Adrenal gland (tissue), 12 donors: Measurements from ENCODE around the gene MAK. TPM values are rescaled to one million over a fixed set of nuclear protein-coding genes. Genes with fewer than 3 reads are reported as not detected.

Experiments used
- DNase-seq, 7 donors: peaks; one replicate each; pipeline ENCODE4 v3.0.0-alpha.2; 2019 to 2020
- H3K27ac ChIP-seq, 5 donors: fragments of 200-600 bp; sonication (generic) in 4 of 5; 1 replicate in 3 of 5; 2 replicates in 2 of 5; pipeline versions ENCODE4 v1.5.1 to v1.8.0; 2016 to 2020; ENCODE audit warnings: mild to moderate bottlenecking in 1 of 5
- H3K27me3 ChIP-seq: fragments of 200-600 bp; 2 replicates; pipeline ENCODE4 v1.8.0; 2021
- H3K36me3 ChIP-seq, 2 donors: fragments of 200-600 bp; replicated peaks in 1 of 2; 1 replicate in 1 of 2; 2 replicates in 1 of 2; pipeline versions ENCODE4 v1.5.1 to v1.8.0; 2018 to 2022
- H3K4me1 ChIP-seq, 2 donors: fragments of 200-600 bp; replicated peaks in 1 of 2; 1 replicate in 1 of 2; 2 replicates in 1 of 2; pipeline versions ENCODE4 v1.5.1 to v1.8.0; 2018 to 2021
- H3K4me3 ChIP-seq, 4 donors: fragments of 200-600 bp; sonication (generic) in 3 of 4; one replicate each; pipeline ENCODE4 v1.5.1; 2016 to 2018
- H3K9me3 ChIP-seq, 3 donors: fragments of 200-600 bp; sonication (generic) in 1 of 3; replicated peaks in 1 of 3; 1 replicate in 2 of 3; 2 replicates in 1 of 3; pipeline versions ENCODE4 v1.5.1 to v1.8.0; 2016 to 2021
- CTCF ChIP-seq, 6 experiments: fragments of 450-650 bp in 4 of 6; fragments of 200-600 bp in 2 of 6; sonication (generic) in 1 of 6; IDR thresholded peaks; 1 replicate in 5 of 6; 2 replicates in 1 of 6; pipeline versions ENCODE4 v1.5.1 to v1.8.0; 2016 to 2021; ENCODE audit warnings: antibody characterized with exemption in 6 of 6, mild to moderate bottlenecking in 2 of 6, moderate library complexity in 1 of 6
- POLR2A ChIP-seq, 2 donors: fragments of 450-650 bp; IDR thresholded peaks; one replicate each; pipeline ENCODE4 v1.6.1; 2017; ENCODE audit warnings: antibody characterized with exemption in 2 of 2, mild to moderate bottlenecking in 2 of 2, moderate library complexity in 1 of 2
- WGBS, 4 donors: extraction: QIAGEN DNeasy Blood & Tissue Kit in 2 of 4; methylation state at CpG; one replicate each; pipeline versions ENCODE4 v1.1.5 to v1.1.7; 2013 to 2017; 5-methylcytosine and 5-hydroxymethylcytosine counted together
- intact Hi-C, 2 donors: fragments of 100-400 bp; cut with DNase I; formaldehyde crosslinking; loops; one replicate each; pipeline versions ENCODE4 v1.14.1 to v1.15.0; 2022 to 2023
- polyA plus RNA-seq, 3 donors: library from polyadenylated mRNA; stranded (reverse); fragments of 200-250 nt in 2 of 3; fragments of 350-450 nt in 1 of 3; fragmentation: Illumina TruSeq in 1 of 3; extraction: RNeasy Lipid Tissue Mini Kit (QIAGEN cat#74804) in 1 of 3; gene quantifications; one replicate each; pipeline ENCODE4 v1.2.3, GENCODE V29; 2013 to 2014
- total RNA-seq, 9 donors: library from RNA; depleted of rRNA in 4 of 9; stranded (reverse); fragments of >200 nt in 4 of 9; fragments of 120-200 nt in 1 of 9; fragmentation: NEBNext Ultra II Directional in 1 of 9; extraction: Animal tissue kit (Norgen Biotek cat#: 25700) in 1 of 9; gene quantifications; one replicate each; pipeline versions ENCODE4 v1.1.0 to v1.2.4, GENCODE V29; 2013 to 2023
- donor health status: healthy with polysubstance abuse.
- donor health status: Bipolar disorder and iron deficiency.
- donor health status: DM: yes; HTN: yes; CAD: no.
- donor health status: DM: no; HTN: no; CAD: no.
- donor health status: DM: no; HTN: no; CAD: no.
- donor health status: DM: yes; HTN: yes; CAD: no.

Gene MAK
- total and polyA plus RNA-seq, 12 donors = under 0.01 to 0.43 (median 0.10) TPM; not detected in 4

DNA sequence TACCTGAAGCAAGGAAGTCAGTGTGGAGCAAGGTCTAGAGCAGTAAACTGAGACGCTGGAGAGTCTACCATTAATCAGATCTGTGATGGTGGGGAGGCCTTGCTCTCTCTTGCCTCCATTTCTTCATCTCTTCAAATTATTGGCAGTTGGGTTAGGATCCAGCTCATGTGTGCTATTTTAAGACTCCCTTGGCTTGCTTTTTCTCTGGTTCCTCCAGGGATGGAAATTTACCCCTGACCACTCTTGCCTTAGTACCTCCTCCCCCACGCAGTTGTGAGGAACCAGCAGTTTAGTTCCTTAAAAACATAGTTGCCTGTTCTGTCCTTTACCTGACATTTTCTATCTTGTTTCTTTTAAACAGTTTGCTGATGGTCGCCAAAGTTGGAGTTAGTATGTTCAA is 108.1 kb downstream of the MAK start:
- Histone ChIP-seq H3K27me3 (no peaks in the 10 kb centered on the region), H3K4me1 (peaks cover 1 to 14% of the 10 kb centered on the region in 2 donors), H3K36me3 (peaks cover 0 to 24% of the 10 kb centered on the region in 2 donors), H3K4me3 (peak overlapping the region in 1 of 4 donors; percentile 12), H3K27ac (peak overlapping the region in 2 of 5 donors; percentile 6 to 63), H3K9me3 (no peaks in the 10 kb centered on the region)
- DNase-seq = no peak
- TF ChIP-seq POLR2A (IDR thresholded peaks at IDR 0.05) (no peak), CTCF (IDR thresholded peaks at IDR 0.05) (no peak)
- 66 to 81% (median 72%) methylated on average over 3 of the region's 3 CpGs for WGBS, 4 donors
- intact Hi-C loops = no loop called here

DNA sequence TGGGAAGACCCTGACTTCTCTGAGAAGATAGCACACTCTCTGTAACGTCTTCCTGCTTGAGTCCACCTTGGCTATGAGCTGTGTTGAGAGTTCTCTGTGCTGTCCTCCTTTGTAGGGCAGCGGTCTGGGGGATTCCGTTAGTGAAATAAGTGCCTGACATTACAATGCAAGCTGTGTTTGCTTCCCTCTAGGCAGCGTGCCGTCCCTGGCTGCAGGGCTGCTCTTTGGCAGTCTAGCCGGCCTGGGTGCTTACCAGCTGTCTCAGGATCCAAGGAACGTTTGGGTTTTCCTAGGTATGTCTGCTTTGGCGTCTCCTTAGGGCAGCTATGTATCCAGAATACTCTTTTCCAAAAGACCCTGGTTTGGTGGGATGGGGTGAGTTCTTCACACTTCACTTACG is 112.6 kb downstream of the MAK start:
- Histone ChIP-seq H3K27me3 (no peaks in the 10 kb centered on the region), H3K9me3 (no peaks in the 10 kb centered on the region), H3K27ac (no peak overlapping the region), H3K4me1 (peaks cover 19 to 40% of the 10 kb centered on the region in 2 donors), H3K36me3 (peaks cover 0 to 22% of the 10 kb centered on the region in 2 donors), H3K4me3 (no peak overlapping the region)
- no peak for TF ChIP-seq POLR2A (IDR thresholded peaks at IDR 0.05)
- TF ChIP-seq CTCF (IDR thresholded peaks at IDR 0.05) = no peak
- DNase-seq = no peak
- intact Hi-C loops = no loop called here
- 89 to 92% (median 90%) methylated on average over 8 to 9 of the region's 9 CpGs for WGBS, 4 donors

GRCh38 chr6:10725044-10725443 is 113.3 kb downstream of the MAK start:
- H3K4me3 ChIP-seq = no peak overlapping the region
- peak in 1 of 7 donors; percentile 44 for DNase-seq
- intact Hi-C loops = no loop called here
- no peaks in the 10 kb centered on the region for H3K27me3 ChIP-seq
- no peaks in the 10 kb centered on the region for H3K9me3 ChIP-seq
- H3K36me3 ChIP-seq = peaks cover 0 to 15% of the 10 kb centered on the region in 2 donors
- TF ChIP-seq CTCF (IDR thresholded peaks at IDR 0.05) = no peak
- no peak for TF ChIP-seq POLR2A (IDR thresholded peaks at IDR 0.05)
- no peak overlapping the region for H3K27ac ChIP-seq
- H3K4me1 ChIP-seq = peaks cover 19 to 35% of the 10 kb centered on the region in 2 donors
- WGBS, 4 donors = 39 to 64% (median 52%) methylated on average over 4 to 6 of the region's 6 CpGs

DNA sequence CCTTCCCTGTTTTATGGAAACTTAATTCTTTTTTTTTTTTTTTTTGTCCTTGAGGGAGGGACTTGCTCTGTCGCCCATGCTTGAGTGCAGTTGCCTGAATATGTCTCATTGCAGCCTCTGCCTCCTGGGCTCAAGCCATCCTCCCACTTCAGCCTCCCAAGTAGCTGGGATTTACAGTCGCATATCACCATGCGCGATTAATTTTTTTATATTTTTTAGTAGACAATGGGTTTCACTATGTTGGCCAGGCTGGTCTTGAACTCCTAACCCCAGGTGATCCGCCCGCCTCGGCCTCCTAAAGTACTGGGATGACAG is 114.8 kb downstream of the MAK start:
- DNase-seq = peak in 5 of 7 donors; percentile 24 to 55 (median 33)
- WGBS, 4 donors = 20 to 38% (median 24%) methylated on average over 7 of the region's 7 CpGs
- TF ChIP-seq POLR2A (IDR thresholded peaks at IDR 0.05) (no peak), CTCF (IDR thresholded peaks at IDR 0.05) (no peak)

More for the DNA sequence above, 114.8 kb downstream of the MAK start:
- no peaks in the 10 kb centered on the region for H3K27me3 ChIP-seq
- intact Hi-C loops = no loop called here
- peaks cover 0 to 9% of the 10 kb centered on the region in 2 donors for H3K36me3 ChIP-seq
- peak overlapping the region in 2 of 4 donors; percentile 63 to 85 for H3K4me3 ChIP-seq
- H3K27ac ChIP-seq = peak overlapping the region; percentile 79 to 94 (median 90)
- peaks cover 19 to 33% of the 10 kb centered on the region in 2 donors for H3K4me1 ChIP-seq
- H3K9me3 ChIP-seq = no peaks in the 10 kb centered on the region
